NK-92 (cell line): Measurements from ENCODE around the gene PLCB3.
A peak's percentile ranks its signal among the peaks of the same experiment; 100 is the strongest.

Experiments
- DNase-seq: peaks from one replicate; lab custom pipeline; 2025; ENCODE audit not compliant: unreplicated experiment; lab: John Stamatoyannopoulos, UW

Gene PLCB3

GRCh38 chr11:64265176-64266160 is 14.1 kb downstream of the PLCB3 start:
- DNase-seq: no peak

- DNase-seq: no peak
These were observed 15.0 kb downstream of the PLCB3 start for GRCh38 chr11:64266339-64266738.

GRCh38 chr11:64267207-64267945 is 16.0 kb downstream of the PLCB3 start:
- DNase-seq: no peak

GRCh38 chr11:64268025-64268892 is 16.9 kb downstream of the PLCB3 start:
- DNase-seq: no peak

GRCh38 chr11:64268893-64269539 is 17.7 kb downstream of the PLCB3 start:
- DNase-seq: no peak

- DNase-seq: peak; percentile 81
These were observed 18.4 kb downstream of the PLCB3 start for GRCh38 chr11:64269540-64270220.

- no peak for DNase-seq
These were observed 23.9 kb downstream of the PLCB3 start for GRCh38 chr11:64275031-64275800.

GRCh38 chr11:64275841-64276240 is 24.5 kb downstream of the PLCB3 start:
- DNase-seq: no peak

GRCh38 chr11:64276653-64277431 is 25.5 kb downstream of the PLCB3 start:
- DNase-seq: no peak

- DNase-seq: no peak
These were observed 27.4 kb downstream of the PLCB3 start for GRCh38 chr11:64278576-64279190.

GRCh38 chr11:64281957-64282770 is 30.8 kb downstream of the PLCB3 start:
- DNase-seq: no peak

- DNase-seq: no peak
These were observed 31.8 kb downstream of the PLCB3 start for GRCh38 chr11:64283092-64283491.

- peak; percentile 65 for DNase-seq
These were observed 33.0 kb downstream of the PLCB3 start, which contains the start of gene BAD for GRCh38 chr11:64284048-64284961. Gene BAD, minus strand, starts transcription at chr11:64284665. Its CDS starts 297 bp downstream, at chr11:64284368.

- DNase-seq: peak; percentile 40
These were observed 33.9 kb downstream of the PLCB3 start, which contains the start of gene GPR137 for GRCh38 chr11:64284962-64285884. Gene GPR137, plus strand, starts transcription at chr11:64285848. Its CDS starts 677 bp downstream, at chr11:64286525.
